ENCODE data around the gene BICDL2. TPM values are rescaled to one million over a fixed set of nuclear protein-coding genes. Genes with fewer than 3 reads are reported as not detected.

Gene BICDL2
- total RNA-seq, 1 donor from 2014 or later: 0.05 TPM

DNA sequence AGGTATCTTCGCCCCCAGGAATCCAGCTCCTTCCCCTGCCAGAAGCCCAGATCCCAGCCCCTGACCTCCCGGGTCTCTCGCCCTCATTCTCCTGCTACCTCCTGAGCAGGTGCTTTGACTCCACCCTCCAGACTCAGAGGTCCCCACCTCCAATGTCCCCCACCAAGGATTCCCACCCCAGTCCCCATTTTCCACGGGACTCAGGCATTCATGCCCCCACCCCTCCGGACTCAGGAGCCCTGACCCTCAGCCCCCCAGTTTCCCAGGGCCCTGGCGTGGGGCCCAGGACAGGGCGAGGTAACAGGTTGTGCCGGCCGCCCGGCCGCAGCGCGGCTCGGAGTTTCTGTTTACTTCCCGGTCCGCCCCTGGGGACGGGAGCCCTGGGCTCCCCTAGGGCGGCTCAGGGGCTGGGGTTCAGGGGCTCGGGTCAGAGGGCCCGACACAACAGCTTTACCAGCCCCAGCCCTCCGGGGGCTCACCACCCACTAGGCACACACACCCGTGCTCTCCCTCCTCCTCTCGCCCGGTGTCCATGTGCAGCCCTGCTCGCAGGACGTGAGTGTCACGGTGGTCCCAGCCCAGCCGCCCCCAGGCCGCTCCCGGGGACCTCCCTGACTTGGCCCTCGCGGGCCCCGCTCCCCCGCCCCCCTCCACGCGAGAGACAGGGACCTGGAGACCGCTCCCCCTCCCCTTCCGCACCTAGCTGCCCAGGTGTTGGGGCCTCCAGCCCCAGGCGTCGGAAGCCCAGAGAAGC, 595 bp downstream of the BICDL2 start:
- Histone ChIP-seq H3K27me3 (ENCODE audit: low read depth) (peaks cover 95% of the 10 kb centered on the region), H3K36me3 (no peaks in the 10 kb centered on the region), H3K27ac (replicated peaks) (no peak overlapping the region), H3K4me1 (peaks cover 9% of the 10 kb centered on the region), H3K9me3 (replicated peaks) (no peaks in the 10 kb centered on the region), H3K4me3 (peak overlapping the region; percentile 32)
- no peak for DNase-seq
- TF ChIP-seq, protein P1, sequence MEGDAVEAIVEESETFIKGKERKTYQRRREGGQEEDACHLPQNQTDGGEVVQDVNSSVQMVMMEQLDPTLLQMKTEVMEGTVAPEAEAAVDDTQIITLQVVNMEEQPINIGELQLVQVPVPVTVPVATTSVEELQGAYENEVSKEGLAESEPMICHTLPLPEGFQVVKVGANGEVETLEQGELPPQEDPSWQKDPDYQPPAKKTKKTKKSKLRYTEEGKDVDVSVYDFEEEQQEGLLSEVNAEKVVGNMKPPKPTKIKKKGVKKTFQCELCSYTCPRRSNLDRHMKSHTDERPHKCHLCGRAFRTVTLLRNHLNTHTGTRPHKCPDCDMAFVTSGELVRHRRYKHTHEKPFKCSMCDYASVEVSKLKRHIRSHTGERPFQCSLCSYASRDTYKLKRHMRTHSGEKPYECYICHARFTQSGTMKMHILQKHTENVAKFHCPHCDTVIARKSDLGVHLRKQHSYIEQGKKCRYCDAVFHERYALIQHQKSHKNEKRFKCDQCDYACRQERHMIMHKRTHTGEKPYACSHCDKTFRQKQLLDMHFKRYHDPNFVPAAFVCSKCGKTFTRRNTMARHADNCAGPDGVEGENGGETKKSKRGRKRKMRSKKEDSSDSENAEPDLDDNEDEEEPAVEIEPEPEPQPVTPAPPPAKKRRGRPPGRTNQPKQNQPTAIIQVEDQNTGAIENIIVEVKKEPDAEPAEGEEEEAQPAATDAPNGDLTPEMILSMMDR (IDR thresholded peaks at IDR 0.05; ENCODE audit: borderline replicate concordance): no peak
- intact Hi-C loops (cut with micrococcal nuclease): no loop called here

DNA sequence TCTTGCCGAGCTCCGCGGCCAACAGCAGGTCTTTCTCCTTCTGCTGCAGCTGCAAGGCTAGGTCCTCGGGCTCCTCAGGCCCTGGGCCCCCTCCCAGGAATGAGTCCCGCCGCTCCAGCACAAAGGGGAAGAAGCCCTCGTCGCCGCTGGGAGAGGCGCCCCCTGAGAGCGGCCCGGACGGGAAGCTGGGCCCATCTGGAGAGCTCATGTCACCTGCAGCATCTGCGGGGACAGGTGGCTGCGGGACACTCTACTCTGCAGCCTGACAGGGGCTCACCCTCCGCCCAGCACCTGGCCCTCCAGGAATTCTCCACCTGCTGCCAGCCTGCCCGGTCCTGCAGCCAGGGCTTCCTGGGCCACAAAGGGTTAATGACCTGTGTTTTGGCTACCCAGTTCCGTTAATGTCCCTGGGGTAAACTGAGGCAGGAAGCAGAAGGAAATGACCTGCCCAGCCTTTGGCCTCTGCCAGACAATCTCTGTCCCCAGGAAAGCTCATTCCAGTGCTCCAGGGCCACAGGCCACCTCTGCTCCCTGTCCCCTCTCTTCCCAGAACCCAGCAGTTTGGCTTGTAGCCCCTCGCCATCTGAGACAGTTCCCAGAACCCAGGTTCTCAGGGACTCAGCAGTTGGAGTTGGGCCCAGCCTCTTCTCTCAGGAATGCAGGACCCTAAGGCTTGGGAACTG, 1.3 kb downstream of the BICDL2 start:
- TF ChIP-seq, protein P1 (IDR thresholded peaks at IDR 0.05; ENCODE audit: borderline replicate concordance): no peak
- H3K27me3 ChIP-seq (ENCODE audit: low read depth): peaks cover 95% of the 10 kb centered on the region
- no peak overlapping the region for H3K27ac ChIP-seq (replicated peaks)
- no peak overlapping the region for H3K4me3 ChIP-seq
- DNase-seq: no peak
- peaks cover 9% of the 10 kb centered on the region for H3K4me1 ChIP-seq
- H3K9me3 ChIP-seq (replicated peaks): no peaks in the 10 kb centered on the region
- no peaks in the 10 kb centered on the region for H3K36me3 ChIP-seq
- intact Hi-C loops (cut with micrococcal nuclease): no loop called here

DNA sequence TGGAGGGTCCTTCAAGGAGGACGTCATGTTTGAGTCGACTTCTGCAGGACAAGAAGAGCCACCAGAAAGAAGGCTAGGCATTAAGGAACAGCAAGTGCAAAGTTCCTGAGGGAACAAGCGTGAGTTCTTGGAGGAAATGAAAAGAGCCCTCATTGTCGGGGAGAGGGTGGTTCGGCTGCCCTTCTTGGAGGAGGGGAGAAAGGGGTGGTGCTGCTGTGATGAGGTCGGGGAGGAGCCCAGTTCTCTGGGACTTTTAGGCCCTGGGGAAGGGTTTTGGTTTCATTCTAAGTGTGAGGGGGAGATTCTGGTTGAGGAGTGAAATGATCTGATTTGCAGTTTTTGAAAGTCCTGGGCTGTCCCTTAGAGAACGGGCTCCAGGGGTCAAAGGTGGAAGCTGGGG, 4.1 kb downstream of the BICDL2 start:
- intact Hi-C loops (cut with micrococcal nuclease): no loop called here
- peaks cover 31% of the 10 kb centered on the region for H3K4me1 ChIP-seq
- no peaks in the 10 kb centered on the region for H3K36me3 ChIP-seq
- TF ChIP-seq, protein P1 (IDR thresholded peaks at IDR 0.05; ENCODE audit: borderline replicate concordance): no peak
- H3K27ac ChIP-seq (replicated peaks): no peak overlapping the region
- no peaks in the 10 kb centered on the region for H3K9me3 ChIP-seq (replicated peaks)
- no peak for DNase-seq
- H3K27me3 ChIP-seq (ENCODE audit: low read depth): peaks cover 87% of the 10 kb centered on the region
- H3K4me3 ChIP-seq: no peak overlapping the region

DNA sequence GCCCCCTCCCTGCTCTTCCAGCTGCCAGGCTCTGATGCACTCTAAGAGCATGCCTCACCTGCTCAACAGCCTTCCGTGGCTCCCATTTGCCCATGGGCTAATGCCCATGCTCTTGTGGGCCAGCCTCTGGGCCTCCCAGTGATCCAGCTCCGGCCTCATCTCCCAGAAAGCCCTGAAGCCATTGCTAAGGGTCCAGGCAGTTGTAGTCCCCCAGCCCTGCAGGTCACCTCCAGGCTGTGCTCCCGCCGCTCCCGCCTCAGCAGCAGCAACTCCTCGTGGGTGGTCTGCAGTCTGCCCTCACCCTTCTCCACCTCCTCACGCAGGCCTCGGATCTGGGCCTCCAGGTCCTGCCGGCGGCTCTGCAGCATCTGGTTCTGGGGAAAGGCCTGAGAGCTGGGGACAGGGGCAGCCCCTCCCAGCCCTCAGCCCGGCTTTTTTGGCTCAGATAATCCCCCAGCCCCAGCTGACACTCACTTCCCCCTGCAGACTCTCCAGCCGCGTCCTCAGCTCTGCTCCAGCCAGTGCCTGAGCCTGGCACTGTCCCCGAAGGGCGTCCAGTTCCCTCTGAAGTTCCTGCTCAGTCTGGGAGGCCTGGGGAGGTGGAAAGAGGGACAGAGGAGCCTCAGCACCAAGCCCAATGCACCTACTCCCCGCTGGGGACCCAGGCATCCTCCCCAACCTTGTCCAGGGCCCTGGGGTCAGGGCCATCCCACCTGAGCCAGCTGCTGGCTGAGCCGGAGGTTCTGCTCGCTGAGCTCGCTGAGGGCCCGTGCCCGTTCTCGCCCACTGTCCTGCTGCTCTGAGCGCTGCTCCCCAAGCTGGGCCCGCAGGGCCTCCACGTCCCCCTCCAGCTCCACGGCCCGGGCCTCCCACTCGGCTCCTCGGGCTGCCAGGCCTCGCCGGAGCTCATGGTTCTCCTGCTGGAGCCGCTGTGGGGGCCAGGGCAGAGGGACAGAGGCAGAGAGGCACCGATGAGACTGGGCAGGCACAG, 6.2 kb downstream of the BICDL2 start:
- Histone ChIP-seq H3K4me3 (no peak overlapping the region), H3K36me3 (peaks cover 18% of the 10 kb centered on the region), H3K4me1 (peaks cover 22% of the 10 kb centered on the region), H3K9me3 (replicated peaks) (no peaks in the 10 kb centered on the region), H3K27me3 (ENCODE audit: low read depth) (peaks cover 66% of the 10 kb centered on the region), H3K27ac (replicated peaks) (no peak overlapping the region)
- intact Hi-C loops (cut with micrococcal nuclease): no loop called here
- DNase-seq: no peak
- TF ChIP-seq, protein P1 (IDR thresholded peaks at IDR 0.05; ENCODE audit: borderline replicate concordance): no peak
